Amygdala (tissue), 56 donors: Measurements from ENCODE around the gene PITRM1.

Experiments
- DNase-seq, 56 donors: peaks; one replicate each; lab custom pipeline; 2025; lab: John Stamatoyannopoulos, UW

The PITRM1 gene

GRCh38 chr10:3141351-3142005 is 31.1 kb downstream of the PITRM1 start:
- peak in 1 of 56 donors; percentile 16 for DNase-seq

- peak in 5 of 56 donors; percentile 18 to 28 (median 23) for DNase-seq
Measured at GRCh38 chr10:3140280-3140679, 32.3 kb downstream of the PITRM1 start.

- no peak for DNase-seq
Measured at GRCh38 chr10:3139216-3139910, 33.2 kb downstream of the PITRM1 start.

GRCh38 chr10:3137958-3138726 is 34.4 kb downstream of the PITRM1 start:
- DNase-seq = no peak

- peak in 32 of 56 donors; percentile 13 to 72 (median 38) for DNase-seq
Measured at GRCh38 chr10:3136763-3137611, 35.6 kb downstream of the PITRM1 start.

- DNase-seq = peak in 11 of 56 donors; percentile 17 to 41 (median 31)
Measured at GRCh38 chr10:3136336-3136735, 36.2 kb downstream of the PITRM1 start.

- DNase-seq = no peak
Measured at GRCh38 chr10:3135006-3135405, 37.6 kb downstream of the PITRM1 start.

- DNase-seq = no peak
Measured at GRCh38 chr10:3133948-3134347, 38.6 kb downstream of the PITRM1 start.

- DNase-seq = no peak
Measured at GRCh38 chr10:3132036-3133025, 40.3 kb downstream of the PITRM1 start.

GRCh38 chr10:3131098-3131497 is 41.5 kb downstream of the PITRM1 start:
- no peak for DNase-seq

GRCh38 chr10:3129581-3130340 is 42.8 kb downstream of the PITRM1 start:
- DNase-seq = no peak

- no peak for DNase-seq
Measured at GRCh38 chr10:3128379-3129130, 44.0 kb downstream of the PITRM1 start.

GRCh38 chr10:3127921-3128320 is 44.7 kb downstream of the PITRM1 start:
- no peak for DNase-seq

GRCh38 chr10:3126741-3127346 is 45.7 kb downstream of the PITRM1 start:
- DNase-seq = peak in 6 of 56 donors; percentile 13 to 43 (median 32)

GRCh38 chr10:3126249-3126648 is 46.3 kb downstream of the PITRM1 start:
- no peak for DNase-seq

GRCh38 chr10:3125527-3126170 is 46.9 kb downstream of the PITRM1 start:
- DNase-seq = no peak
